GM21447 (cell line): ENCODE results near the gene IL2RA.
"Not testable (repeated sequence)": the region's sequence is repeated elsewhere in the genome, so short reads cannot be mapped to it uniquely, and the experiment has no call there.

Source experiments
- ATAC-seq: cut with Tn5 transposase; IDR thresholded peaks from one replicate; pipeline ENCODE4 v1.9.1; 2021; ENCODE audit not compliant: unreplicated experiment

Gene IL2RA

DNA sequence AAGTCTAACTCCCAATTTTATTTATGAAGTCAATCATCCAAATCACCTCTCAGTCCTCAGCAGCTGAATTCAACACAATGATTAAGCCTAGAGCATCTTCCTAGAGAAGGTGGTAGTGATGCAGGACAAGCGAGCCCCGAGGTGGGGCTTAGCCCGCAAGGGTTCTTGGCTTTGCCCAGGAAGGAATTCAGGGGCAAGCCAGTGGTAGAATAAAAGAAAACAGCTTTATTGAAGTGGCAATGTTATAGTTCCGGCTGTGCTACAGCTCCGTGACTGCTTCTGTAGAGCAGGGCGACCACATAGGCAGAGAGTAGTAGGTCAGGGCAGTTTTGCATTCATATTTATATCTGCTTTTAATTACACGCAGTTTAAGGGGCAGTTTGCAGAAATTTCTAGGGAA, 18.1 kb downstream of the IL2RA start:
- ATAC-seq = no peak

DNA sequence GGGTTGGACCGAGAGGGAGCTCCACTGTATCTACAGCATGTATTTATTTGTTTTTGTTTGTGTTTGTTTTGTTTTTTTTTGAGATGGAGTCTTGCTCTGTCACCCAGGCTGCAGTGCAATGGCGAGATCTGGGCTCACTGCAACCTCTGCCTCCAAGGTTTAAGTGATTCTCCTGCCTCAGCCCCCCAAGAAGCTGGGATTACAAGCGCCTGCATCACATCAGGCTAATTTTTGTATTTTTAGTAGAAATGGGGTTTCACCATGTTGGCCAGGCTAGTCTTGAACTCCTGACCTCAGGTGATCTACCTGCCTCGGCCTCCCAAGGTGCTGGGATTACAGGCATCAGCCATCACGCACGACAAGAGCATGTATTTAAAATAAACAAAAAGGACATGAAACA, 18.8 kb downstream of the IL2RA start:
- ATAC-seq = not testable (repeated sequence)

DNA sequence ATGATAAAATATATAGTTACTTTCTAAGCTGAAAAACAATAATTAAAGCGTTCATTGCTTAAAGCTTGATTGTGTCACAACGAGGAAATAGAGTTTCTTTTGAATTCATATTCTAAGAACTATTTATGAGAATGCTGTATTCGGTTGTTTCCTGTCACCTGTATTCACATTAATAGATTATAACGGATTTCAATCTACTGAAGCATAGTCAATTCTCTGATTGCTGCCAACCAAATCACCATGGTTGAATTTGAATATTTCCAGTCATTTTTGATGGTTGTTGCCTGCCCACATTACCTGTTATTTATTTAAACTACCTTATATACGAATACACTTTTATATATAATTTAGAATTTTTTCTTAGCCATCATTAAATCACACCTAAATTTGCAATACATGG, 22.0 kb downstream of the IL2RA start:
- ATAC-seq = no peak

DNA sequence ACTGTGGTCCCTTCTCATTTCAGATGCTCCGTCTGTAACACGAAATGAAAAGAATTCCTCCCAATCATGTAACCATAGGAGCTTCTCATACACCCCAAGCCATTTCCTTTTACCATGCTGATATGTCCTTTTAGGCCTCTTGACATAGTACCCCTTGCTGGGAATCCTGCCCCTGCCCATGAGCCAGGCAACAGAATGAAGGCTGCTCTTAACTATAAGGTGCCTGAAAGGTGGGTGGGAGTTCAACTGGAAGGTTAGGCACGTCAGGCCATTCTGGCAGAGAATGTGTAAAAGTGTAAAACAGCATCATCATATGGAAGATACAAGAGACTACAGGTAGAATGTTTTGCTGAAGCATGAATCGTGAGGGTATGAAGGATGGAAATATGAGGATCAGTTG, 22.5 kb downstream of the IL2RA start:
- no peak for ATAC-seq

DNA sequence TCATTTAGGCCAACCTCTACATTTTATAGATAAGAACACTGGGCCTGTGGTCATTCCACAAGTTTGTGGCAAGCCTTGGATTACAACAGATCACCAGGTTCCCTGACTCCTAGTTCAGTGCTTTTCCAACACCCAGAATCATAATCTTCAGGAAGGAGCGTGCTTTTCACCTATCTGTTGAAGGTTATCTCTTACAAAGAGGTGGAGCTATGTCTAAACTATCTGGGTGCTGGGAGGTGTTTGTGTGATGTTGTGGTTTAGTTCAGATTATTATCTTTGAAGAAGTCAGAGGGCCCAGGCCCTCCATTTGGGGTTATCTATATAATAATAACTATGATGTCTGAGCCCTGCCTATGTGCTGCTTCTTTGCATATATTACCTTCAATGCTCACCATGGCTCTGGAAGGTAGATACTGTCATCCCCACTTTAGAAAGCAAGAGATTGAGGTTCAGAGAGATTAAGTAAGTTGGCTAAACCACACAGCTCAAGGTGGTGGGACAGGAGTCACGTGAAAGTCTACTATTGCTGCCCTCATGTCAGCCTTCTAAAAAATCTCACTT, 24.0 kb downstream of the IL2RA start:
- no peak for ATAC-seq

DNA sequence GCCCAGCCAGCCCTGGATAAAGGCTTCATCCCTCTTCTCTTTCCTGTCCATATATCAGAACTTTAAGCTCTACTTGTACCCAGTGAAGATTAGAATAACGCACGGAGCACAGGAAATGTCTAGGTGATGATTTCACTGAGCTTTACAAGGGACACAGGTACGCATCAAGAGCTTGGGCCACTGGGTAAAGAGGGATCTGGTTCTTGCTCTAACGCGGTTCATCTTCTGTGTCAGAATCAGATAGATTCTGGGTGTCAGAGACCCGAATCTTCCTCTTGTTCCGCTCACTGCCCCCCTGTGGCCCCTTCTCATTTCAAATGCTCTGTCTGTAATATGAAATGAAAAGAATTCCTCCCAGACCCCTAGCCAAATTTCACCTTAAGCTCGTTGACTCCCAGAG, 24.7 kb downstream of the IL2RA start:
- ATAC-seq = no peak

- no peak for ATAC-seq
Measured at GRCh38 chr10:6036861-6037321, 25.3 kb downstream of the IL2RA start.

DNA sequence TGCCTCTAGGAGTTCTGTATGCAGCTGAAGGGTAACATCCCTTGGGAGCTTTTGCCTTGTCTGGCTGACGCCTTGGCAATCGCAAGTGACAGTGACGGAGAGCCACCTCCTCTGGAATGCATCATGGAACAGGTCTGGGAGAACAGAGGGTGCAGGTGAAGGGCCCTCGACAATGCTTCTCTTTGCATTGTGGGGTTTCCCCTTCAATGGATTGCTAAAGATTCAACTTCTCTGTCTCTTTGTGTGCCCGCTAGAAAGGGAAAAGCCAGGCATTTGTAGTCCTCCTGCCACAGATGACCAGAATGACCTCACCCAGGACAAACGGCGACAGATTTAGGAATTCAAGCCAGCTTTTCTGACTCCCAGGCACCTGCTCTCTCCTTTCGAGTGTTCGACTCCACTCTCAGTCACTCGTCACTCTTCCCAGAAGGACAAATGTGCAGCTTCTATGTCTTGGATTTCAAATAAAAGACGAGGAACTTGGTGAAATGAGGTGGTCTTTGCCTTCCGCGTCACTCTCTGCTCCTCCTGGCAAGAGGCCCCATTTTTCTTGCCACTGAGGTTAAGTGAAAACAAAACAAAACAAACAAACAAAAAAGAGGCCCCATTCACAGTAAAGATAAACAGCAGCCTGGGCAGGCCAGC, 26.1 kb downstream of the IL2RA start:
- no peak for ATAC-seq

DNA sequence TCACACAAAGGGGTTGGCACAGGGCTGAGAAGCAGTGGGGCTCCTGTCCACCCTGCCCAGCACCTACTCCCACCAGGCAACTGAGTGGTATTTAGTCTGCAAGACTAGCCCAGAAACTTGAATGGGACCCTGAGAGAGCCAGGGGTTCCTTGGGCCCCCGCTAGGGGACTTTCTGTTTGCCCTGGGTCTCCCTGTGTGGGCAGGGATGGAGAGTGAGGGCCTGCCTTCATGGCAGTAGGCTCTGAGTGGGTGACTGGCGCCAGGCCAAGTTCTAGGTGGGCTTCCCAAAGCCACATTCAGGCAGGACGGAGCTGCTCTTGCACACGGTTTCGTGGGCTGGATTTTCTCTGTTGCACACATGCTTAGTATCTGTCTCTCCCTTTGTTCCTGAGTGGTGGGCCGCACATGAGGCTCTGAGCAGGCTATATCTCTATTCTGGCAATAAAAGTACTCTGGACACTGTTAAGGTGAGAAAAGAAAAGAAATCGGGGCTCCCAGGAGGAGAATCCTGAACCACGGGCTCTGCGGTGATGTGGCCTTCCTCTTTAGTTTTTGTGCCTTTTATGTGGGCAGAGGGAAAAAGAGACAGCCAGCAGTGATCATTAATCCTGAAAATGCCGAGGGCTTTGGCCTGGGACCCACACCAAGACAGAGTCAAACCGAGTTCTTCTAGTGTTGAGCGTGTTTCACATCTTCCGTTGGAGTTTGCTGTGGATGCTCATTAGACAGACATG, 26.9 kb downstream of the IL2RA start:
- no peak for ATAC-seq

DNA sequence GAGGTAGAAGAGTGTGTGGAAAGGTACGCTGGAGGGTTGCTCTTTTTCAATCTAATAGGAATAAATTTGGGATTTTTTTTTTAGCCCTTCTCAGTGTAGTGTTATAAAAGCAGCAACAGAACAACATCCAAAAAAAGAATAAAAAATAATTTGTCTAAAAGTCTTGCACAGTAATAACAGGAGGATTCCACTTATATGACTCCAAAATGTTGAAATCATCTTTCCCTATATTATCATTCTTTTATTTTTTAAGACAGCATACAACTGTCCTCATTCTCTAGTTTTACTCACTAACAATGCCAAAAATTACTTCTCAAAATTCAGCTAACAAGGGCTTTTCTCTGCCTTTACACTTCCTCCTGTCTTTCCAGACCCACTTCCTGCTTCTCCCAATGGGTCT, 27.8 kb downstream of the IL2RA start:
- ATAC-seq = no peak

DNA sequence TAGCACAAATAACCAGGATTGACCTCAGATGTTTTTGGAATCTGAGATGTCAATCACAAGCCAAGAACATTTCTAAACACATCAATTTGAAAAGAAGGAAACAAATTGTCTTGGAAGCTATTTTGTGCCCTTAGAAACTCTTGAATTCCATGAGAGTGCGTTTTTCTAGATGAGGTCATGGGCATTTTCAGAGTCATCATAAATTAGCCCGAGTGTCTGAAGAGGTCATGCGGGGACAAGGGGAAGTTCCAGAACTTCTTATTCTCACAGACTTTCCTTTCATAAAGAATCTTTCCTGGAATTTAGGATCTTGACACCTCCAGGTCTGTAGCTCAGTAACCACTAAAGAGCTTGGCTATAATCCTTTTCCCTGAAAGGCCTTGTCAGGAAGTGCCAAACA, 28.2 kb downstream of the IL2RA start:
- ATAC-seq = no peak

- ATAC-seq = no peak
Measured at GRCh38 chr10:6030940-6031339, 31.2 kb downstream of the IL2RA start.

- no peak for ATAC-seq
Measured at GRCh38 chr10:6030217-6030616, 31.9 kb downstream of the IL2RA start.

DNA sequence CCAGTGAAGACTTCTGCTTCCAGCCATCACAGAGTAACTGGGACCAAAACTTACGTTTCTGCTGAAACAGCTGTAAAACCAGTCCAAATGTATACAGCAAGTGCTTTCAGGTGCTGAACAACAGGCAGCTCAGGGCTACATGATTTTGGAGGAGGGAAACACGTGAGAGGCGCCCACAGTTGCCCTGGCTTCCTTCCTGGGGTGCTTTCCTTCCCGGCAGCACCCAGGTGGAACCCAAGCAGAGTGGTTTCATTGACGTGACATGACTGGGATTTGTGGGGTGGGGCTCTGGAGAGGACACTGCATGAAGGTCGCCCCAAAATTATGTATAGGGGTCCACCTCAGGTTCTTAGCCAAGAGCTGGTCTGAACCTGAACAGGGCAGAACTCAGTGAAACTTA, 34.2 kb downstream of the IL2RA start:
- ATAC-seq = no peak

- no peak for ATAC-seq
Measured at GRCh38 chr10:6025683-6026255, 36.4 kb downstream of the IL2RA start.

DNA sequence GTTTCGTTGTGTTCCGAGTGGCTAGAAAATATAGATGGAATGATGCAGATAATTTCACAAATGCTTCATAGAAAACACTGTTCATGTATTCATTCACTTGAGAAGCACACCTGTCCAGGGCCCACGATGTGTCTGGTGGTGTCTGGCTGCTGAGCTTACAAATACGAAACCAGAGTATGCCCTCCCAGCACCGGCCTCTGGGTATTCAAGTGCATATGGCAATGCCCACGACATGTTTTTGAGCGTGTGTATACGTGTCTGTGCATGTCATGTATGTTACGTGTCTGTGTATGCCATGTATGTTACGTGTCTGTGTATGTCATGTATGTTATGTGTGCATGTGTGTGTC, 37.9 kb downstream of the IL2RA start:
- ATAC-seq = no peak

GRCh38 chr10:6023661-6024333, 38.4 kb downstream of the IL2RA start:
- ATAC-seq = no peak

DNA sequence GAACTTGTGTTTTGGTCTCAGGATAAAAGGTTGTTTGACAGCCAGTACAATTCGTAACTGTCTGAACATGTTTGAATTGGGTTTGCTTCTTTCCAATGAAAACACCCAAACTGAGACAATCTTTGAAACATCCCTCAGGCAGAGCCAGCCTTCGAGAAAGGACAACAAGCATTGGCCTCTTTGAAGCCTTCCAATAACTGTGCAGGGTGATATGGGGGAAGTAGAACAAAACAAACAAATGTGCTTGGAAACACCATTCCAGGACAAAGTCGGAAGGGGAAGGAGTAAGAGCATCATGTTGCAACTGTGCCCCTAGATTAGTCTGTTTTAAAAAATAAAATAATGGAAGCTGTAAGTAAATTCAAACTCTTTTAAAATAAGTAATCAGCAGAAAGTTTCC, 39.5 kb downstream of the IL2RA start:
- no peak for ATAC-seq

GRCh38 chr10:6020826-6021225, 41.3 kb downstream of the IL2RA start:
- no peak for ATAC-seq

- ATAC-seq = no peak
Measured at GRCh38 chr10:6019796-6020195, 42.4 kb downstream of the IL2RA start.

GRCh38 chr10:6019010-6019782, 43.0 kb downstream of the IL2RA start:
- no peak for ATAC-seq
